SK-N-SH (cell line): ENCODE results near the gene WWOX. TPM values are rescaled to one million over a fixed set of nuclear protein-coding genes. Genes with fewer than 3 reads are reported as not detected.

Source experiments
- CTCF ChIA-PET: fragments of 300-600, 350-600 bp; formaldehyde crosslinking; extraction: SDS; loops from one replicate; lab custom pipeline; 2021; lab: Yijun Ruan, JAX
- POLR2A ChIA-PET: fragments of 350-600 bp; sonication (Branson Sonifier 250); formaldehyde crosslinking; extraction: SDS; loops from one replicate; lab custom pipeline; 2020; ENCODE audit warnings: antibody characterized with exemption, inconsistent platforms; lab: Yijun Ruan, JAX
- DNase-seq: peaks from one replicate; pipeline ENCODE4 v3.0.0; 2012
- H2AFZ ChIP-seq: fragments of 200-600 bp; sonication (generic); 2 replicates; pipeline ENCODE4 v1.8.1; 2016; ENCODE audit warnings: antibody characterized with exemption, mild to moderate bottlenecking, low read depth
- H3F3A ChIP-seq: fragments of 200-600 bp; sonication (generic); replicated peaks from 2 replicates; pipeline ENCODE3; 2016; ENCODE audit warnings: antibody characterized with exemption, mild to moderate bottlenecking; ENCODE audit not compliant: insufficient read depth
- H3K27ac ChIP-seq, 2 experiments: fragments of 200-500 bp in 1 of 2; fragments of 200-600 bp in 1 of 2; sonication (Bioruptor generic) in 1 of 2; sonication (generic), shearing (Covaris generic) in 1 of 2; 2 replicates each; pipeline versions ENCODE4 v1.5.1 to v1.6.1; 2014 to 2016; ENCODE audit warnings: low read depth in 2 of 2, inconsistent platforms in 1 of 2, low read length in 1 of 2, mild to moderate bottlenecking in 1 of 2, mixed read lengths in 1 of 2
- H3K27me3 ChIP-seq: fragments of 200-600 bp; sonication (generic), shearing (Covaris generic); 2 replicates; pipeline ENCODE4 v1.6.1; 2016; ENCODE audit warnings: mixed run types; ENCODE audit not compliant: insufficient read depth
- H3K36me3 ChIP-seq, 2 experiments: fragments of 200-500 bp in 1 of 2; fragments of 200-600 bp in 1 of 2; sonication (Bioruptor generic) in 1 of 2; sonication (generic) in 1 of 2; replicated peaks in 1 of 2; 2 replicates each; pipeline versions ENCODE3 to v1.5.1; 2014 to 2016; ENCODE audit warnings: low read length in 1 of 2, mild to moderate bottlenecking in 1 of 2; ENCODE audit not compliant: insufficient read depth in 2 of 2, control insufficient read depth in 1 of 2
- H3K4me1 ChIP-seq, 2 experiments: fragments of 200-500 bp in 1 of 2; fragments of 200-600 bp in 1 of 2; sonication (Bioruptor generic) in 1 of 2; sonication (generic), shearing (Covaris generic) in 1 of 2; 2 replicates each; pipeline versions ENCODE4 v1.5.1 to v1.6.1; 2014 to 2016; ENCODE audit warnings: low read depth in 1 of 2, low read length in 1 of 2, mixed run types in 1 of 2; ENCODE audit not compliant: insufficient read depth in 2 of 2, control insufficient read depth in 1 of 2
- H3K4me2 ChIP-seq: fragments of 200-600 bp; sonication (generic), shearing (Covaris generic); 2 replicates; pipeline ENCODE4 v1.6.1; 2017; ENCODE audit warnings: mixed run types
- H3K4me3 ChIP-seq, 2 experiments: fragments of 200-500 bp in 1 of 2; fragments of 200-600 bp in 1 of 2; sonication (Bioruptor generic) in 1 of 2; sonication (generic), shearing (Covaris generic) in 1 of 2; 2 replicates each; pipeline versions ENCODE4 v1.5.1 to v1.8.1; 2014 to 2016; ENCODE audit warnings: low read depth in 2 of 2, inconsistent platforms in 1 of 2, low read length in 1 of 2, mild to moderate bottlenecking in 1 of 2, mixed read lengths in 1 of 2, moderate library complexity in 1 of 2
- H3K79me2 ChIP-seq: fragments of 200-600 bp; sonication (generic); 2 replicates; pipeline ENCODE4 v1.8.1; 2017; ENCODE audit warnings: mild to moderate bottlenecking; ENCODE audit not compliant: insufficient read depth
- H3K9ac ChIP-seq: fragments of 200-600 bp; sonication (generic); 2 replicates; pipeline ENCODE4 v1.6.1; 2017; ENCODE audit warnings: mixed run types
- H3K9me2 ChIP-seq: fragments of 200-600 bp; sonication (generic); 2 replicates; pipeline ENCODE4 v1.6.1; 2017; ENCODE audit warnings: mixed run types
- H3K9me3 ChIP-seq: fragments of 200-600 bp; sonication (generic); 2 replicates; pipeline ENCODE4 v1.6.1; 2017; ENCODE audit warnings: mixed run types, mild to moderate bottlenecking, moderate library complexity
- H4K20me1 ChIP-seq: fragments of 200-600 bp; sonication (generic); 2 replicates; pipeline ENCODE4 v1.6.1; 2017; ENCODE audit warnings: mild to moderate bottlenecking, mixed run types; ENCODE audit not compliant: insufficient read depth
- CHD2 ChIP-seq: fragments of 150-350 bp; IDR thresholded peaks from 2 replicates; pipeline ENCODE4 v1.6.1; 2018; ENCODE audit warnings: low read length; ENCODE audit not compliant: partially characterized antibody
- EP300 ChIP-seq, 2 experiments: IDR thresholded peaks; 2 replicates each; pipeline versions ENCODE4 v1.4.0 to v1.6.1; 2012; ENCODE audit warnings: borderline replicate concordance in 1 of 2, low read depth in 1 of 2, low read length in 1 of 2
- EZH2phosphoT487 ChIP-seq: fragments of 200-600 bp; sonication (generic); IDR thresholded peaks from 2 replicates; pipeline ENCODE4 v1.6.1; 2017; ENCODE audit warnings: low read depth, mixed run types, mild to moderate bottlenecking, antibody characterized with exemption, moderate library complexity, borderline replicate concordance
- FOXJ3 ChIP-seq: sonication (generic); formaldehyde crosslinking; IDR thresholded peaks from 2 replicates; pipeline ENCODE4 v1.5.1; 2020; ENCODE audit warnings: mild to moderate bottlenecking, missing genetic modification reagents
- GABPA ChIP-seq: IDR thresholded peaks from 2 replicates; pipeline ENCODE4 v1.4.0; 2012; ENCODE audit warnings: low read depth, mild to moderate bottlenecking
- GATA2 ChIP-seq: sonication (generic); formaldehyde crosslinking; IDR thresholded peaks from 2 replicates; pipeline ENCODE4 v1.5.0; 2020; ENCODE audit warnings: mild to moderate bottlenecking, missing genetic modification reagents
- MAX ChIP-seq: IDR thresholded peaks from 2 replicates; pipeline ENCODE4 v1.4.0; 2012; ENCODE audit warnings: low read depth
- MEF2A ChIP-seq: IDR thresholded peaks from 2 replicates; pipeline ENCODE4 v1.4.0; 2012; ENCODE audit warnings: low read depth, borderline replicate concordance
- NFIC ChIP-seq: IDR thresholded peaks from 2 replicates; pipeline ENCODE4 v1.4.0; 2012; ENCODE audit warnings: borderline replicate concordance
- NRF1 ChIP-seq: IDR thresholded peaks from 2 replicates; pipeline ENCODE4 v1.6.1; 2012; ENCODE audit warnings: low read depth, mild to moderate bottlenecking, low read length
- PBX3 ChIP-seq: IDR thresholded peaks from 2 replicates; pipeline ENCODE4; 2012
- RCOR1 ChIP-seq: fragments of 150-350 bp; IDR thresholded peaks from 2 replicates; pipeline ENCODE4 v1.6.1; 2017; ENCODE audit warnings: antibody characterized with exemption, low read length
- RFX5 ChIP-seq: IDR thresholded peaks from 2 replicates; pipeline ENCODE4 v1.6.1; 2012; ENCODE audit warnings: mild to moderate bottlenecking, improper control_type of control experiment, low read length
- RXRA ChIP-seq: IDR thresholded peaks from 2 replicates; pipeline ENCODE4 v1.4.0; 2012; ENCODE audit warnings: low read depth, mild to moderate bottlenecking, borderline replicate concordance
- TCF12 ChIP-seq: IDR thresholded peaks from 2 replicates; pipeline ENCODE4 v1.4.0; 2012
- TEAD4 ChIP-seq: IDR thresholded peaks from 2 replicates; pipeline ENCODE4 v1.4.0; 2012; ENCODE audit warnings: mild to moderate bottlenecking, borderline replicate concordance; ENCODE audit not compliant: insufficient read depth
- USF1 ChIP-seq: IDR thresholded peaks from 2 replicates; pipeline ENCODE4 v1.4.0; 2012; ENCODE audit warnings: low read depth, borderline replicate concordance
- YY1 ChIP-seq: IDR thresholded peaks from 2 replicates; pipeline ENCODE4 v1.4.0; 2012; ENCODE audit warnings: low read depth, mild to moderate bottlenecking
- ZBTB33 ChIP-seq: IDR thresholded peaks from 2 replicates; pipeline ENCODE4 v1.4.0; 2012; ENCODE audit warnings: low read depth, borderline replicate concordance
- WGBS: methylation state at CpG from one replicate; pipeline ENCODE4 v1.1.6; 2017; ENCODE audit warnings: low lambda C conversion rate; 5-methylcytosine and 5-hydroxymethylcytosine counted together
- polyA plus RNA-seq, 3 experiments: library from polyadenylated mRNA; depleted of rRNA; stranded (reverse); fragments of >200 nt; gene quantifications; 2 replicates each; pipeline ENCODE4 v1.2.3, GENCODE V29; 2012

Gene WWOX
- polyA plus RNA-seq, 1 of the 3 experiments (the other 2 are of a cell fraction): 10.8 TPM

GRCh38 chr16:78668393-78668792 lies 568.9 kb downstream of the WWOX start:
- 66% methylated on average over 3 of the region's 3 CpGs for whole genome bisulfite sequencing
- no peaks in the 10 kb centered on the region for H3K36me3 ChIP-seq
- no peak overlapping the region for H3K27ac ChIP-seq
- no peak overlapping the region for H3K4me2 ChIP-seq
- no peaks in the 10 kb centered on the region for H3F3A ChIP-seq
- no peak overlapping the region for H3K9ac ChIP-seq
- no peak for DNase-seq
- H3K4me1 ChIP-seq: no peaks in the 10 kb centered on the region; a peak in 1 of 4 replicates
- H3K9me2 ChIP-seq: no peaks in the 10 kb centered on the region
- no peak overlapping the region for H2AFZ ChIP-seq
- POLR2A ChIA-PET: no interaction called here
- H3K27me3 ChIP-seq: no peaks in the 10 kb centered on the region
- CTCF ChIA-PET: no interaction called here
- H3K9me3 ChIP-seq: peaks cover 3% of the 10 kb centered on the region; the same call in 1 of the 2 replicates
- H3K79me2 ChIP-seq: no peaks in the 10 kb centered on the region
- no peak for TF ChIP-seq RCOR1
- TF ChIP-seq EZH2phosphoT487: no peak
- no peak for TF ChIP-seq GATA2 (CRISPR knock-in tag)
- TF ChIP-seq NRF1: no peak
- no peak for TF ChIP-seq PBX3
- TF ChIP-seq FOXJ3 (CRISPR knock-in tag): no peak
- TF ChIP-seq RFX5: no peak
- TF ChIP-seq EP300 (IDR thresholded peaks at IDR 0.05; ENCODE audit: borderline replicate concordance in 1 of 2, low read depth in 1 of 2, low read length in 1 of 2): no peak
- TF ChIP-seq TCF12: no peak
- TF ChIP-seq MEF2A: no peak
- TF ChIP-seq RXRA: no peak
- TF ChIP-seq ZBTB33: no peak
- TF ChIP-seq, all 33 proteins: peak for 0
- Histone ChIP-seq H4K20me1 (no peaks in the 10 kb centered on the region), H3K4me3 (no peak overlapping the region)

- Histone ChIP-seq H3F3A (no peaks in the 10 kb centered on the region), H3K36me3 (no peaks in the 10 kb centered on the region), H3K9me2 (no peaks in the 10 kb centered on the region), H3K27ac (no peak overlapping the region), H4K20me1 (no peaks in the 10 kb centered on the region), H3K9me3 (no peaks in the 10 kb centered on the region), H3K4me2 (no peak overlapping the region), H3K27me3 (no peaks in the 10 kb centered on the region), H3K4me3 (no peak overlapping the region), H3K4me1 (no peaks in the 10 kb centered on the region; a peak in 1 of 4 replicates), H2AFZ (no peak overlapping the region), H3K9ac (no peak overlapping the region), H3K79me2 (no peaks in the 10 kb centered on the region)
- no peak for DNase-seq
- ChIA-PET POLR2A (no interaction called here), CTCF (interaction anchor here (0.5 to 0.7 kb wide), 2 partner anchors 8 to 47 kb away, joined by 3 read pairs; no protein-coding TSS in a partner anchor)
- 59% methylated on average over 9 of the region's 9 CpGs for WGBS
- TF ChIP-seq GABPA (no peak), NFIC (no peak), CHD2 (no peak), TEAD4 (no peak), GATA2 (CRISPR knock-in tag) (no peak), USF1 (no peak), MAX (no peak), YY1 (no peak), RXRA (no peak), ZBTB33 (no peak), RCOR1 (no peak)
These were observed 570.5 kb downstream of the WWOX start for GRCh38 chr16:78669994-78670393.
